Measurements from ENCODE around the gene GINS1. TPM values are rescaled to one million over a fixed set of nuclear protein-coding genes. Genes with fewer than 3 reads are reported as not detected.
"Not testable (repeated sequence)": the region's sequence is repeated elsewhere in the genome, so short reads cannot be mapped to it uniquely, and the experiment has no call there.

The GINS1 gene
- total RNA-seq, 1 experiment from 2014 or later, result 40.0 TPM

DNA sequence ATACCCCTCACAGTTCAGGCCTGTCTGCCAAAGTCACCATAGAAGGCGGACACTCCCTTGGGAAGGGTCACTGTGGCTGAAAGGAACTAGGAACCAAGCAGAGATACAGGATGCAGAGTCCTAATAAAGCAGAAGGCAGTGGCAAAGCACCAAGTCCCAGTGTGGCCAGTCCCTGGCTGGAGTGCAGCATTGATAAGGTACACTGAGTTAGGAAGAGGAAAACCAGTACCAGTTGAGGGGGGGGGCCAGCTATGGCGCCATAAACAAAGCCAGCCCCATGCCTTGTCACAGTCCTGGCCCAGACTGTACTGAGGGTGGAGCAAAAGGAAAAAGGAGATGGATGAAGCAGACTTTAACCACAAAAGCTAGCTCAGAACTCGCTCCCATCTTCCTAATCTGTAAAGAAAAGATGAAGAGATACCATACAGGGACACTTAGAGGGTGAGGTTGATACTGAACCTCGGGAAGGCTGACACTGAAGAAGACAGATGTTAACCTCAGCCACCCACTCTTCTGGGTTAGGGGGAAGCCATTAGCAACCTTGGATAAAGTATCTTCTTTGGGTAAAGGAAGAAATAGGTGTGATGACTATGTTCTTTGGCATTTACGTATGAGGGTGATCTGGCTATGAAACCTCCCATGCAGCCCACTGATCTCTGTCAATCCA lies 24.6 kb upstream of the GINS1 start:
- DNase-seq (ENCODE audit: low spot score), result no peak
- in situ Hi-C loops (cut with HindIII; ENCODE audit: low sequenced_read_pairs), result no loop called here

DNA sequence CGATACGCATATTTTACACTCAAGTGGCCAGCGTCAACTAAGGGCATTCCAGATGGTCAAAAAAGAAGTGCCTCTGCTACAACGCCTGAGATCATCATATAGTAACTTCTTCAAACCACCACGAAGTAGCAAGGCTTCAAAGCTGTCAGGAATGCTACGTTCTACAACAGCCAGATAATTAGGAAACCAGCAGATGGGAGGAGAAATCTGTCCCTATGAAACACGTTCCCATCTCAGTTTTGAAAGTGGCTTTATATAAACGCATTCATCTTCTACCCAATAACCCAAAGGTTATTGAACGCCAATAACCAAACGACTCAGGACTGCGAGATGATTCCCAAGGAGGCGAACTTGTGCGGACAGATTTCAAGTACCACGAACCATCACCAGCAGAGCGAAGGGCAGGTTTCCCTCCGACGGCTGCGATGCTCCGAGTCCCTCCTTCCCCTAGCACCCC lies 18.0 kb upstream of the GINS1 start:
- DNase-seq (ENCODE audit: low spot score), result peak; percentile 51
- in situ Hi-C loops (cut with HindIII; ENCODE audit: low sequenced_read_pairs), result no loop called here

- peak; percentile 10 for DNase-seq (ENCODE audit: low spot score)
- in situ Hi-C loops (cut with HindIII; ENCODE audit: low sequenced_read_pairs), result no loop called here
These were observed 17.5 kb upstream of the GINS1 start for GRCh38 chr20:25389858-25390537.

- peak; percentile 92 for DNase-seq (ENCODE audit: low spot score)
- in situ Hi-C loops (cut with HindIII; ENCODE audit: low sequenced_read_pairs), result no loop called here
These were observed 16.6 kb upstream of the GINS1 start, which contains the start of gene ABHD12 for GRCh38 chr20:25390538-25391528. ABHD12 (minus strand) TSS chr20:25390835; CDS start chr20:25390703, 132 bp downstream.

GRCh38 chr20:25394276-25394675 lies 13.2 kb upstream of the GINS1 start:
- DNase-seq (ENCODE audit: low spot score), result no peak
- in situ Hi-C loops (cut with HindIII; ENCODE audit: low sequenced_read_pairs), result no loop called here

DNA sequence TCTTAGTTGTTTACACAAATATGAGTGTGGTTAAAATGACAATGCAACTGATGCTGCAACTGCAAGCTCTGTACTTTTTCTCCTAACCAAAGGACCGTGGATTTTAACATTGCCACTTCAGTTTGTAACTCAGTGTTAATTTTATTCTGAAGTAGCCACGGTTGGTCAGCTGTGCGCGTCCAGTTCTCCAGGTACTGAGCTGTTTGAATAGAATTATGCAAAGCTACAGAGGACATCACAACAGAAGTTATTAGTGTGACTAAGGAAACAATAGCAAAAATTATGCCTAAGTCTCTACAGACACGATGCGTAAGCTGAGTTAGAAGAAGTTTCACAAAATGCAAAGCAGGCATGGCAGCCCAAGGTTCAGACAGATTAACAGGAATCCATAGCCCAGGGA lies 12.5 kb upstream of the GINS1 start:
- no peak for DNase-seq (ENCODE audit: low spot score)
- in situ Hi-C loops (cut with HindIII; ENCODE audit: low sequenced_read_pairs), result no loop called here

GRCh38 chr20:25397096-25397495 lies 10.4 kb upstream of the GINS1 start:
- in situ Hi-C loops (cut with HindIII; ENCODE audit: low sequenced_read_pairs), result no loop called here

GRCh38 chr20:25397821-25398220 lies 9.7 kb upstream of the GINS1 start:
- DNase-seq (ENCODE audit: low spot score), result no peak
- in situ Hi-C loops (cut with HindIII; ENCODE audit: low sequenced_read_pairs), result no loop called here

More at GRCh38 chr20:25397096-25397495, 10.4 kb upstream of the GINS1 start:
- no peak for DNase-seq (ENCODE audit: low spot score)

DNA sequence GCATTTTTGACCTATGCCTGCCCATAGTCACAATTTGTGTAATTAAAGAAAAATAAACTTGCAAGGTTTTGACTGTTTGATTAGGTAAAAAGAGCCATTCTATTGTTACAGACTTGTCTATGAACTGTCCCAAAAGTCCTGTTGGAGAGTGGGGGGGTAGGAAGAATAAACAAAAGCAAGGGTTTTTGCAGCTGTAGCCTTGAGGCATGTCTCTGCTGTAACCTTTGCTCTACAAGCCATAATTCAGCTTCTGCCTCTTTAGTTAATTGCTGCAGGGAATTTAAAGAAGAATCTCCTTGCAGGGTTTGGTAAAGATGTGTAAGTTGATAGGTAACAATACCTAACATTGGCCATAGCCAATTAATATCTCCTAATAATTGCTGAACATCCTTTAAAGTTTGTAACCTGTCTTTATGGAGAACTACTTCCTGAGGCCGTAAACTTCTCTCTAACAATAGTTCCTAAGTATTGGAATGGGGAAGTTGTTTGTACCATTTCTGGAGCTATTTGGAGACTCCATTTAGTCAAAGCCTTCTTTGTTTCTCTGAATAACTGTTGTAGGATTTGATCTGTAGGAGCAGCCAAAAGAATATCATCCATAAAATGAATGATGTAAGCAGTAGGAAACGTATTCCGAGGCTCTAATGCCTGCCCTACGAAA lies 9.0 kb upstream of the GINS1 start:
- peak; percentile 11 for DNase-seq (ENCODE audit: low spot score)
- in situ Hi-C loops (cut with HindIII; ENCODE audit: low sequenced_read_pairs), result no loop called here

DNA sequence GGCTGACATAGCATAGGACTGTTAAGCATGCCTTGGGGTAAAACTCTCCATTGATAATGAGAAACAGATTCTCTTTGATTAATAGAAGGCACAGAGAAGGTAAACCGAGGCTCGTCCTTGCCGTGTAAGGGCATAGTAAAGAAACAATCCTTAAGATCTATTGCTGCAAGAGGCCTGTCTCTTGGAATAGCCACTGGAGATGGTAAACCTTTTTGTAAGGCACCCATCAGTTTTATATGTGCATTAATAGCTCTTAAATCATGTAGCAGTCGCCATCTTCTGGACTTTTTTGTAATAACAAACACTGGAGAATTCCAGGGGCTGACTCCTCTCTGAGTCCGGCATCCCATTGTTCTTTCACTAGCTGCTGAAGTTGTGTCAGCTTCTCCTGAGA lies 8.4 kb upstream of the GINS1 start:
- peak; percentile 91 for DNase-seq (ENCODE audit: low spot score)
- in situ Hi-C loops (cut with HindIII; ENCODE audit: low sequenced_read_pairs), result no loop called here

- DNase-seq (ENCODE audit: low spot score); in situ Hi-C loops (cut with HindIII; ENCODE audit: low sequenced_read_pairs): not testable (repeated sequence)
These were observed 7.2 kb upstream of the GINS1 start for GRCh38 chr20:25400291-25400732.

DNA sequence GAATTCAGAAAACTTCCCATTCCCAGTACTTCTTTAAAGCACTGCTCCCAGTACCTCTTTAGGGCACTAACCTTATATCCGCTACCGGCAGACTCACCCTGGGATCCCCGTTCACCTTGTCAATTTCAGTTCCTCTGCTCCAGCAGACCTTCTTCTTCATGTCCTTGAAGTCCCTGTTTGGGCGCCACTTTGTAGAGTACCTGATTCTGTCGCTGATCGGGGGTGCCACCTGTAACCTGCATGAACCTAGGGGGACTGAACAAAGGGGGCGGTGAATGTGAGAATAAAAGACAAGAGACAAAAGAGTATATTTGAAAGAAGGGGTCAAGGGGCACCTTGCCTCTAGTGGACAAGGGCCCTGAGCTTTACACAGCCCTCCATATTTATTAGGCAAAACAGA lies 4.9 kb upstream of the GINS1 start:
- in situ Hi-C loops (cut with HindIII; ENCODE audit: low sequenced_read_pairs), result no loop called here
- no peak for DNase-seq (ENCODE audit: low spot score)

DNA sequence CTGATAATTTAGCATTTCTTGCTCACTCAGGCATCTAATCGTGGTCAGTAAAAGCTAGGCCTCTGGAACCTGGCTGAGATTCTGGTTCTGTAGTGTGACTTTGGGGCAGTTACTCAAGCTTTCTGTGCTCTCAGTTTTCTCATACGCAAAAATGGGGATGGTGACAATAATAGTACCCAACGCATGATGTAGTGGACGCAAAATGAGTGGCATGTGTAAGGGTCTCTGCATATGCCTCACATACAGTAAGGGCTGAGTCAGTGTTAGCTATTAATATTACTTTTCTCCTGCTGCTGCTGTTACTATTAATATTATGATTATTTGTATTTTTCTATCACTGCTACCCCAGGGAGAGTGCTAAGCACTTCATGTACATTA lies 686 bp downstream of the GINS1 start:
- DNase-seq (ENCODE audit: low spot score), result no peak
- in situ Hi-C loops (cut with HindIII; ENCODE audit: low sequenced_read_pairs), result no loop called here

DNA sequence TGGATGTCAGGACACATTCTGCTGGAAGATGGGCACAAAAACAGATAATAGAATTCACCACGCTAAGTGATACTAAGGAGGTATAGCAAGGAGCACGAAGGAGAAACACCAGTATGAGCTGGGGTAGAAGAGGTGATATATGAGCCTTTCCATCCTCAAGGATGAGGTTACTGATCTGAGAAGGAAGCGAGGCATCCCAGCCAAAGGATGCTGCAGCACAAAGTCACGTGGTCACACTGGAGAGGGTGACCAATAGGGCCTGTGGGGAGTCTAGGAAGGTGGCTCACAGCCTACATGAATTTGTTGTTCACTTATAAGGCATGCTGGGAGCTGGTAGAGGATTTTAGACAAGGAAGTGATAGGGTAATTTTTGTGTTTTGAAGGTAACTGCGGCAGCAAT lies 1.4 kb downstream of the GINS1 start:
- in situ Hi-C loops (cut with HindIII; ENCODE audit: low sequenced_read_pairs), result no loop called here
- no peak for DNase-seq (ENCODE audit: low spot score)

- no peak for DNase-seq (ENCODE audit: low spot score)
- in situ Hi-C loops (cut with HindIII; ENCODE audit: low sequenced_read_pairs), result no loop called here
These were observed 11.3 kb downstream of the GINS1 start for GRCh38 chr20:25418776-25419175.

GRCh38 chr20:25421102-25421501 lies 13.6 kb downstream of the GINS1 start:
- DNase-seq (ENCODE audit: low spot score), result no peak
- in situ Hi-C loops (cut with HindIII; ENCODE audit: low sequenced_read_pairs), result no loop called here

DNA sequence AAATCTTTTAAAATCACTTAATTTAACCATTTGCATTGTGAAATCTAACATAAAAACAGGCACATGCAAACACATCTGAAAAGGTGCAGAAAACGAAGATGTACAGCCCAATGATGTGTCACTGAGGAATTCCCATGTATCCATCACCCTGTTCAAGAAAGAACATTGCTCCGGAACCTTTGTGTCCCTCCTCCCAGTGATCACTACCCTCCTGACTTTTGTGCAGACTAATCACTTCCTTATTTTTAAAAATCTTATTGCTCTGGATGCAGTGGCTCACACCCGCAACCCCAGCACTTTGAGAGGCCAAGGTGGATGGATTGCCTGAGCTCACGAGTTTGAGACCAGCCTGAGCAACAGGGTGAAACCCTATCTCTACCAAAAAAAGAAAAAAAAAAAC lies 14.6 kb downstream of the GINS1 start:
- in situ Hi-C loops (cut with HindIII; ENCODE audit: low sequenced_read_pairs), result no loop called here

GRCh38 chr20:25424536-25424935 lies 17.1 kb downstream of the GINS1 start:
- in situ Hi-C loops (cut with HindIII; ENCODE audit: low sequenced_read_pairs), result no loop called here
- DNase-seq (ENCODE audit: low spot score), result no peak

More for the DNA sequence above, 14.6 kb downstream of the GINS1 start:
- DNase-seq (ENCODE audit: low spot score), result no peak

GRCh38 chr20:25437153-25437581 lies 29.7 kb downstream of the GINS1 start:
- DNase-seq (ENCODE audit: low spot score), result no peak
- in situ Hi-C loops (cut with HindIII; ENCODE audit: low sequenced_read_pairs), result no loop called here

Measured in G401 (cell line).